DMS 273 treated with DMSO at 0.1 percent for 48 hours (cell line): ENCODE measurements around the gene MRPS21.
"Not testable (repeated sequence)": the region's sequence is repeated elsewhere in the genome, so short reads cannot be mapped to it uniquely, and the experiment has no call there.

ENCODE experiments used
- DNase-seq: peaks from one replicate; lab custom pipeline; 2025; lab: John Stamatoyannopoulos, UW

MRPS21 gene

GRCh38 chr1:150281758-150282557, 11.7 kb upstream of the MRPS21 start, which contains the start of gene CIART:
TSS of gene CIART (plus strand) at chr1:150282554. CDS start at chr1:150283268, 714 bp downstream.
- DNase-seq = peak; percentile 99

DNA sequence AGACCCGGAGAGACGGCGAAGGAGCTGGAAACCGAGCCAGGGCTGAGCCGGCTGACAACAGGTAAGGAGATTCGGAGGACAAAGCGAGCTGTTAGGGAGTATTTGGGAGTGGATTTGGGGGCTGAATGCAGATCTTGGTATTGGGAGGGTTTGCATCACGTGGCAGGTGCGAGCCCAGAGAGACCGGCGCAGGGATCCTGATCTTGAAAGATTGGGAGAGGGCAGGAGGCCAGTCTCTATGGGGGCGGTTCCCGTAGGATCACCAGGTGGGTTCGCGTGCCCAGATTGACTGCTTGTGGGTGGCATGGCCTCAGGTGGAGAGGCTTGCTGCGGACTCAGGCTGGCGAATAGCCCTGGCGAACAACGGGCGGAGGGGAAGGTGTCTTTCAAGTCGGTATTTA, 11.1 kb upstream of the MRPS21 start:
- DNase-seq = no peak

DNA sequence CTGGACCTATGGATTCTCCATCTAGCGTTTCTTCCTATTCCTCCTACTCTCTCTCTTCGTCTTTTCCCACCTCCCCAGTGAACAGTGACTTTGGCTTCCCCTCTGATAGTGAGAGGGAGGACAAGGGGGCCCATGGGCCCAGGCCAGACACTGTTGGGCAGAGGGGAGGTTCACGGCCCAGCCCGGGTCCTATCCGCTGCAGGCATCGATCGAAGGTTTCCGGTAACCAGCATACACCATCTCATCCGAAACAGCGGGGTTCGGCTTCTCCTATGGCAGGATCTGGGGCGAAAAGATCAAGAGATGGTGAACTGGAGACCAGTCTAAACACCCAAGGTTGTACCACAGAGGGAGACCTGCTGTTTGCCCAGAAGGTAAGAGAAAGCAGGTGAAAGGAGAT, 10.4 kb upstream of the MRPS21 start:
- DNase-seq = no peak

DNA sequence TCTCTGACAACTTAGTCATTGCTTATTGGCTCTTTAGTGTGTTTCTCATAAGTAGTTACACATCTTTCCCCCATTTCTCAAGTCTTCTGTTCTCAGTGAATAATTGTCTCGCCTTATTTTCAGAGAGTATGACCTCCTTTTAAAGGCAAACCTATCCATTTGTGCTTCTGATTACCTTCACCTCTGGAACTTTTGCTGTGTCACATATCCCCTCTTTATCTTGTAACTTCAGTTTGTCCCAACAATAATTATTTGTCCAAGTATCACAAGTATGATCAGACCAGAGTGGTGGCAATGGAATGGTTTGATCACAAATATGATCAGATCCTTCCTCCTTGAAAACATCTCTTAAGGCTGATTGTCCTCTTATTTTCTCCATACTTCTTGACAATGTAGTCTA, 5.3 kb upstream of the MRPS21 start:
- DNase-seq = no peak

DNA sequence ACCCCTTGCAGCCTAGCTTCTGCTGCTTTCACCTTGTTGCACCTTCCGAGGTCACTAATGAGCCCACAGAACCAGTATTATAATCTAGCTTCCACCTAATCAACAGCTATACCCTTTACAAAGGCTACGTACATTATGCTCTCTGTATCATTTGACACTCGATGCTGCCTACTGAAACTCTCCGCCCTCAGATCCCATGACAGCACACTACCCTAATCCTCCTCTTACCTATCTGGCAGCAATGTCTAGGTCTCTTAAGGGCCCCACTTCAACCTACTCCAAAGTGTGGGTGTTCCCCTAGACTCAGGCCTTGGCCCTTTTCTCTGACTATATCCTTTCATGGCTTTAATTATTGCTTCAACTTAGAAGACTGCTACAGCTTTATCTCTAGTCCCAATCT, 4.8 kb upstream of the MRPS21 start:
- DNase-seq = no peak

DNA sequence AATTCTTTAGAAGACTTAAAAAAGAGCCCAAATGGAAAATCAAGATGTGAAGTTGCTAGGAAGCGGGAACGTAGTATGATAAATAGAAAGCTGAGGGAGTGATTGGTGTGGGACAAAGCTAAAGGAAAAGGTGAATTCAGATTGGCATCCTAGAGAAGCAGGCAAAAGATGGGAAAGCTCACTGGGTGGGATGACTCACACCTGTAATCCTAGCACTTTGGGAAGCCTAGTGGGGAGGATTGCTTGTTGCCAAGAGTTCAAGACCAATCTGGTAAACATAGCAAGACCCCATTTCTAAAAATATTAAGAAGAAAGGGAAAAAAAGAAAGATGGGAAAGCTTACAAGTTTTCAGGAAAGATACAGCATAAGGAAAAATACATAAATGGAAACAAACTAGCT, 1.8 kb downstream of the MRPS21 start:
- DNase-seq = no peak

- no peak for DNase-seq
These were observed 6.1 kb downstream of the MRPS21 start for GRCh38 chr1:150299716-150300115.

GRCh38 chr1:150302338-150302737, 8.7 kb downstream of the MRPS21 start:
- DNase-seq = peak; percentile 11

DNA sequence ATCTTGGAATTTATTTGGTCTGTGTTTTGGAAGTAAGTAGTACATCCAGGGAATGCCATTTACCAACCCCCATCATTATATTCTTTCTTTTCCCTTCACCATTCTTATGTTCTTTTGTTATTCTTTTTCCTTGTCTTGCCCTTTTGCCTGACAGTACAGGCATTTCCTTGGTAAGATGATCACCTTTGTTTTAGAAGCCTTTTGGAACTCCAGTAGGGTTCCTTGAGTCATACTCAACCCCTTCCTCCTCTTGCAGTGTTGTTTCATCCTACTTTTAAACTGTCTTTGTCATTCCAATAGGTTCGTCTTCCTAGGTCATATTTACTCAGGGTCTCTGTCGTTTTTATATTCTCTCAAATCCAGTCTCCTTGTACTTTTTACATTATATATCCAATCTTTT, 9.2 kb downstream of the MRPS21 start:
- no peak for DNase-seq

GRCh38 chr1:150308585-150308984, 14.9 kb downstream of the MRPS21 start:
- not testable (repeated sequence) for DNase-seq

DNA sequence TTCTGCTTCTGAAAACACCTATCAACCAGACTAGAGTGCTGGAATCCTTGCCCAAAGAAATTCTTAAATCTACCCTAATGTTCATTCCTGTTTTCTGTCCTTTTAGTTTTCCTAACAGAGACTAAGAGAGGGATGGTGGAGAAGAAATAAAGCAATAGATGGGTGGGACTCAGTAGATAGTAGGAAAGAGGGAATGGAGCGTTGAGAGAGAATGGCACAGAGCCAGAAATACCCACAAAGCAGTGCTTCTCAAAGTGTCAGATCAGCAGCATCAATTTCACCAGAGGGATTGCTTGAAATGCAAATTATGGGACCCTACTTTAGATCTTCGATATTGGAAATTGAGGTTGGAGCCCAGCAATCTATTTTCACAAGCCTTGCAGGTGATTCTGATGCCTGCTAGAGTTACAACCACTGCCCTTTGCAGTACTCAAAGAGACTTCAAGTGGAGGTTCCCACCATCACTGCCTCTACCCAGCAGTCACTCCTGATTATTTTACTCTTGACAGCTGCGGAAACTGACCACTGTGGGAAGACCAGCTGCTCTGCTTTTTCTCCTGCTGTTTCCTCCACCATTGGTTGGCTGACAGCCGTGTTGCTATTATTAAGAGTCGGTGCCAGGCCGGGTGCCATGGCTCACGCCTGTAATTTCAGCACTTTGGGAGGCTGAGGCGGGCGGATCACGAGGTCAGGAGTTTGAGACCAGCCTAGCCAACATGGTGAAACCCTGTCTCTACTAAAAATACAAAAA, 16.3 kb downstream of the MRPS21 start:
- peak; percentile 95 for DNase-seq

GRCh38 chr1:150311762-150312161, 18.1 kb downstream of the MRPS21 start:
- DNase-seq = no peak

DNA sequence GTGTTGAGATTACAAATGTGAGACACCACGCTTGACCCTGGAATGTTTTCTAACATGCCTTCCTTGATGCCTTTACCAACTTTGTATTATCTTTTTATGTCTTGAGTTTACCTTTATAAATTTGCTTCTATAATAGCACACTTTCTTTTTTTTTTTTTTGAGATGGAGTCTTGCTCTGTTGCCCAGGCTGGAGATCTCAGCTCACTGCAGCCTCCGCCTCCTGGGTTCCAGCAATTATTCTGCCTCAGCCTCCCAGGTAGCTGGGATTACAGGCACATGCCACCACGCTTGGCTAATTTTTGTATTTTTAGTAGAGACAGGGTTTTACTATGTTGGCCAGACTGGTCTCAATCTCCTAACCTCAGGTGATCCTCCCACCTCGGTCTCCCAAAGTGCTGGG, 21.0 kb downstream of the MRPS21 start:
- DNase-seq = not testable (repeated sequence)

DNA sequence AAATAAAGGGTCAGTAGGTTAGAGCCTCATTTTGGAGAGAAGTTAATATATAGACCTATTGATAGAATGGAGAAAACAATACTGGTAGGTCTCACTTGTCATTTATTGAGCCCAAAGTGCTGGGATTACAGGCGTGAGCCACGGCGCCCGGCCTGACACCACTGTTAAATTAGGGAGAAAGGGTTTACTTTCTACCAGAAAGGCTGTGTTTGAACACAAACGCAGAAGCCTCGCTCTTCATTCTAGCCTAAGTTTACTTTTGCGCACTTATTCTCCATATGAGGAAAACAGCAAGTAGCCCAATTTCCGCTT, 27.0 kb downstream of the MRPS21 start:
- DNase-seq = no peak

GRCh38 chr1:150321826-150322166, 28.1 kb downstream of the MRPS21 start:
- no peak for DNase-seq

DNA sequence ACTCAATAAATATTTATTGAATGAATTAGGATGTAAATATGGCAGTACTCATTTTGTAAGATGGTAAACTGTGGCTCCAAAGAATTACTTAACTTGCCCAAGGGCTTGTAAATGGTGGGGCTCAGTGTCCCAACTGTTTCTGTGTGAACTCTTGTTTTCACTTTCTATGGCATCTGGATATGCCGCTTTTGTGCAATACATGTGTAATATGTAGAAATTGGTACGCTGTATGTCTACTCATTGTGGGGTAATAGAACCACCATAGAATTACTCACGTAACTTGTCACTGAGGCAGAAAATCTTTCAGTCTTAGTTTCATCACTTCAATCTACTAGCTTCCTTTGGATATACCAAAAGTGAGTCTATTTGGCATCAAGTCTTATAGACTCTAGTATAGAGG, 28.6 kb downstream of the MRPS21 start:
- DNase-seq = no peak

- DNase-seq = no peak
These were observed 39.1 kb downstream of the MRPS21 start for GRCh38 chr1:150332651-150333290.

DNA sequence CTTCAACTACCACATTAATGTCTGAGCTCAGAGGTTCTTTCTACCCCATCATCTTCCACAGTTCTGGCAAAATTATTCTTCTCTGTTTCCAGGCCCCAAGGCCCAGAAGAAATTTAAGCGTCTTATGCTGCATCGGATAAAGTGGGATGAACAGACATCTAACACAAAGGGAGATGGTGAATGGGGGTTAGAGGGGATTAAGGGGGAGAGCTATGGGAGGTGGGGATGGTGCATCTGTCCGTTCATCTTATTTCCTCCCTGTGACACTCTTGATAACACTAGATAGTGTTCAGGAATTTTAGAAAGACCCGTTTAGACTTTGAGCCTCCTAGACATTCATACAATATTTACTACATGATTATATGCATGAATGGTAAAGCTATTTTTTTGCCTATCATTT, 52.7 kb downstream of the MRPS21 start:
- no peak for DNase-seq

DNA sequence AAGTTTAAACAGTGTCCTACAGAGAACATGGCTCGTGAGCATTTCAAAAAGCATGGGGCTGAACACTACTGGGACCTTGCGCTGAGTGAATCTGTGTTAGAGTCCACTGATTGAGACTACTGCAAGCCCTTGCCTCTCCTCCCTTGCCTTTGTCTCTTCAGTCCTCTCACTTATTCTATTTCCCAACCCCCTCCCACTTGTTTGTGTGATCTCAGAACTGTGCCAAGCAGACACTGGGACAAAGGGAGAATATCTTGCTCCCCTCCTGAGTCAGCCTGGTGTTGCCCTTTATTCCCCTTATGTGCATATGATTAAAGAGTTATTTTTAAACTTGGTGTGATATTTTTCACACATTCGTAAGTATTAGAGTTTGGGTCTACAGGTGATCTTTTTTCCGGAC, 59.2 kb downstream of the MRPS21 start:
- DNase-seq = no peak
